GM12891 (cell line): ENCODE data around the gene RNF217.

Source experiments
- POLR2A ChIP-seq: IDR thresholded peaks from 2 replicates; pipeline ENCODE4 v1.6.1; 2011; ENCODE audit warnings: low read depth, low read length, control low read depth
- TAF1 ChIP-seq: IDR thresholded peaks from 2 replicates; pipeline ENCODE4 v1.6.1; 2011; ENCODE audit warnings: low read depth, low read length, control low read depth

DNA sequence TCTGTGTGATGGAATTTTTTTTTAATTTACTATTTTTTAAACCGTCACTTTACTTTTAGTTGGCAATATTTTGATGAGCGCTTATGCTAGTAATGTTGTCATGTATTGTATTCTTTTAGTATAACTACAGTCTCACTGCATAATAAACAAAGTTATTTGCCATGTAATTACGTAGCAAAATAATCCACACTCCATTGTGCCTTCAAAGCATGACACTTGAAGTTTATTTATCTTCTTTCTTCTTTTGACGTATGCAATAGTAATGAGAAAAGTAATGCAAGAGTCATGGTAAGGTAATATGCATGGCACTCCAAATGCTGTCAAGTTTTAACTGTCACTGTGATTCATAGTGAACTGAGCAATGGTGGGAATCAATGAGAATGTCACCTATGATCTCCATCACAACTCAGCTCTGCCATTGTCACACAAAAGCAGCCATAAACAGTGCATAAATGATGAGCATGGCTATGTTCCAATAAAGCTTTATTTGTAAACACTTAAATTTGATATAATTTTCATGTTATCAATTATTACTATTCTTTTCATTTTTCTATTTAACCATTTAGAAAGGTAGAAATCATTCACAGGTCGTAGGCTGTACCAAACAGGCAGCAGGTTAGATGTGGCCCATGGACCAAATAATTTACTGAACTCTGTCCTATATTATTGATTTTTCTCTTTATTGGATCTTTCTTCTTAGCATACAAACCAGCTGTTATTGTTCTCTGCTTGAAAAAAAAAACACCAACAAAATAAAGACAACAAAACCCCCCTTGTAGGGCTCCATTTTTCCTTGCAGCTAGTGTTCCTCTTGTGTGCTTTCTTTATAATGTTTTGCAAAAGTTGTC, 27.1 kb downstream of the RNF217 start:
- TF ChIP-seq TAF1, result no peak
- TF ChIP-seq POLR2A, result no peak
